ENCODE results near the gene UNC119. TPM values are rescaled to one million over a fixed set of nuclear protein-coding genes. Genes with fewer than 3 reads are reported as not detected.

UNC119 gene
- polyA plus RNA-seq, 1 donor (not counting 4 experiments of a cell fraction or from before 2014, with no cell fraction given): 60.0 TPM

- H3K36me3 ChIP-seq (ENCODE audit: control insufficient read depth in 2 of 2, extremely low read depth in 1 of 2, insufficient read depth in 2 of 2, low read length in 2 of 2): peaks cover 11 to 49% of the 10 kb centered on the region in 2 experiments
- no peak for TF ChIP-seq CTCF (optimal IDR thresholded peaks at IDR 0.05 in 1 of 3, IDR thresholded peaks at IDR 0.05 in 1 of 3, conservative IDR thresholded peaks at IDR 0.05 in 1 of 3; ENCODE audit: extremely low read depth in 1 of 3, insufficient read depth in 2 of 3, low read length in 3 of 3)
- no peak for TF ChIP-seq EZH2 (IDR thresholded peaks at IDR 0.05; ENCODE audit: low read length)
- dilution Hi-C loops (cut with MboI; ENCODE audit: extremely low pct_ligation_motif_present, low sequenced_read_pairs): no loop called here
- H3K9ac ChIP-seq (ENCODE audit: control insufficient read depth, extremely low read depth, insufficient read depth, low read length): no peak overlapping the region
- no peak overlapping the region for H3K27ac ChIP-seq (ENCODE audit: control insufficient read depth, insufficient read depth, low read length)
- H3K9me1 ChIP-seq (ENCODE audit: control insufficient read depth, extremely low read depth, insufficient read depth, low read length): no peaks in the 10 kb centered on the region
- no peak overlapping the region for H2AFZ ChIP-seq (ENCODE audit: control insufficient read depth, low read length)
- no peak overlapping the region for H3K4me2 ChIP-seq (ENCODE audit: control insufficient read depth, extremely low read depth, insufficient read depth, low read depth, low read length)
- DNase-seq (ENCODE audit: low read depth, low spot score) (no peak), FAIRE-seq (no peak)
- no peaks in the 10 kb centered on the region for H4K20me1 ChIP-seq (ENCODE audit: control insufficient read depth, extremely low read depth, insufficient read depth, low read length)
- H3K4me3 ChIP-seq (ENCODE audit: control insufficient read depth in 2 of 3, extremely low read depth in 1 of 3, insufficient read depth in 2 of 3, low read depth in 1 of 3, low read length in 3 of 3): no peak overlapping the region
- H3K4me1 ChIP-seq (ENCODE audit: control insufficient read depth, extremely low read depth, insufficient read depth, low read length): no peaks in the 10 kb centered on the region
- H3K9me3 ChIP-seq (ENCODE audit: control insufficient read depth, low read depth, low read length): no peaks in the 10 kb centered on the region
- no peaks in the 10 kb centered on the region for H3K79me2 ChIP-seq (ENCODE audit: control insufficient read depth, insufficient read depth, low read length)
- no peaks in the 10 kb centered on the region for H3K27me3 ChIP-seq (ENCODE audit: control insufficient read depth, extremely low read depth, insufficient read depth, low read length)
Observed at GRCh38 chr17:28585851-28586250, 33.4 kb upstream of the UNC119 start.

GRCh38 chr17:28584434-28584833 is 32.0 kb upstream of the UNC119 start:
- dilution Hi-C loops (cut with MboI; ENCODE audit: extremely low pct_ligation_motif_present, low sequenced_read_pairs): no loop called here
- H3K27ac ChIP-seq (ENCODE audit: control insufficient read depth, insufficient read depth, low read length): no peak overlapping the region

More at GRCh38 chr17:28584434-28584833, 32.0 kb upstream of the UNC119 start:
- no peak overlapping the region for H3K4me3 ChIP-seq (ENCODE audit: control insufficient read depth in 2 of 3, extremely low read depth in 1 of 3, insufficient read depth in 2 of 3, low read depth in 1 of 3, low read length in 3 of 3)
- H3K4me1 ChIP-seq (ENCODE audit: control insufficient read depth, extremely low read depth, insufficient read depth, low read length): no peaks in the 10 kb centered on the region
- DNase-seq (ENCODE audit: low read depth, low spot score) (no peak), FAIRE-seq (no peak)
- H3K4me2 ChIP-seq (ENCODE audit: control insufficient read depth, extremely low read depth, insufficient read depth, low read depth, low read length): no peak overlapping the region
- no peak overlapping the region for H2AFZ ChIP-seq (ENCODE audit: control insufficient read depth, low read length)
- no peak for TF ChIP-seq EZH2 (IDR thresholded peaks at IDR 0.05; ENCODE audit: low read length)
- no peak for TF ChIP-seq CTCF (optimal IDR thresholded peaks at IDR 0.05 in 1 of 3, IDR thresholded peaks at IDR 0.05 in 1 of 3, conservative IDR thresholded peaks at IDR 0.05 in 1 of 3; ENCODE audit: extremely low read depth in 1 of 3, insufficient read depth in 2 of 3, low read length in 3 of 3)
- no peaks in the 10 kb centered on the region for H3K9me3 ChIP-seq (ENCODE audit: control insufficient read depth, low read depth, low read length)
- no peak overlapping the region for H3K9ac ChIP-seq (ENCODE audit: control insufficient read depth, extremely low read depth, insufficient read depth, low read length)
- H3K79me2 ChIP-seq (ENCODE audit: control insufficient read depth, insufficient read depth, low read length): no peaks in the 10 kb centered on the region
- peaks cover 11 to 58% of the 10 kb centered on the region in 2 experiments for H3K36me3 ChIP-seq (ENCODE audit: control insufficient read depth in 2 of 2, extremely low read depth in 1 of 2, insufficient read depth in 2 of 2, low read length in 2 of 2)
- H3K9me1 ChIP-seq (ENCODE audit: control insufficient read depth, extremely low read depth, insufficient read depth, low read length): no peaks in the 10 kb centered on the region
- no peaks in the 10 kb centered on the region for H3K27me3 ChIP-seq (ENCODE audit: control insufficient read depth, extremely low read depth, insufficient read depth, low read length)
- no peaks in the 10 kb centered on the region for H4K20me1 ChIP-seq (ENCODE audit: control insufficient read depth, extremely low read depth, insufficient read depth, low read length)
